Retinal pigment epithelial cell (primary cell): ENCODE measurements around the gene ZDHHC7.

ENCODE experiments used
- DNase-seq: peaks from one replicate; pipeline ENCODE4 v3.0.0-alpha.2; 2010; ENCODE audit warnings: low read depth
- H3K4me3 ChIP-seq: 2 replicates; pipeline ENCODE4 v1.5.1; 2011; ENCODE audit warnings: mild to moderate bottlenecking, low read length, control low read depth, moderate library complexity
- CTCF ChIP-seq: conservative IDR thresholded peaks from 2 replicates; pipeline ENCODE4 v1.5.1; 2011; ENCODE audit warnings: low read depth, low read length, control low read depth, inconsistent platforms

The ZDHHC7 gene

DNA sequence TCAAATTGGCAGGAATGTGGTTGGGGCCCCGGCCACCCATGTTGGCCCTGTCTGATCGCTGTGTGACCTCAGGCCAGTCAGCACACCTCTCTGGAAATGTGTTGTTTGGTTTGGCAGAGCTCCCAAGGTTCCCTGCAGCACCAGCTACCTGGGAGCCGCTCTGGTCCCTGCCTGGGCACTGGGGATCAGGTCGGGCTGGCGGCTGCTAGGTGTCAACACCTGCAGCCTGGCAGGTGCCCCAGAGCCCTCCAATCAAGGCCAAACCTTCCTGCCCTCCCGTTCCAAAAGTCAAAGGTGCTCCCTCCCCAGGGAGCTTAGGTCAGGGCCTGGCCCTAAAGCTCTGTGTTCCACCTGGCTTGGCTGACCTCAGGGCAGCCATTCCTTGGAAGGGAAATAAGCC lies 55.9 kb downstream of the ZDHHC7 start:
- no peak for DNase-seq
- TF ChIP-seq CTCF = no peak
- no peak overlapping the region for H3K4me3 ChIP-seq

DNA sequence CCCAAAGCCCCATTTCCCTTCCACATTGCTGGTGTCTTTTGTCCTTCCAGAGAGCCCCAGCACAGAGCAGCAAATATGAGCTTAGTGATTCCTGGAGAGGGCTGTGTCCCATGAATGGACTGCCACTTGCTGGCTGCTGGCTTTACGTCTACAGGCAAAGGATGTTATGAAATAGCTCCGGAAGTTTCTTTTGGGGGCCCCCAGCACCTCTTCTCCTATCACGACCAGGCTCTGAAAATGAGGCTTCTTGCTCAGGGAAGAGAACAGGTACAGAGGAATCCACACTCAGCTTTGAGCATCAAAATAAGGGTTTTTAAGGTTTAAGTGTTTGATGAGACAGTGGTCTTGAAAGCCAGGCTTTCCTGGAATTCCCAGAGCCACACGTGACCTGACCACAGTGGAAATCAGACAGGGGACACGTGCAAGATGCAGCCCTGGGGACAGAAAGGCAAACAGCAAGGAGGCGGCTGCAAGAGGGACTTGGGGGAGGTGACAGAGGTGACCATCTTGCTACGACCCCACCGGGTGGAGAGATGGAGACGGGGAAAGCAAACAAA lies 58.1 kb downstream of the ZDHHC7 start:
- H3K4me3 ChIP-seq = no peak overlapping the region
- no peak for TF ChIP-seq CTCF
- DNase-seq = no peak

GRCh38 chr16:84952335-84953189 lies 58.8 kb downstream of the ZDHHC7 start:
- peak; percentile 87 for TF ChIP-seq CTCF
- H3K4me3 ChIP-seq = no peak overlapping the region
- DNase-seq = peak; percentile 55

DNA sequence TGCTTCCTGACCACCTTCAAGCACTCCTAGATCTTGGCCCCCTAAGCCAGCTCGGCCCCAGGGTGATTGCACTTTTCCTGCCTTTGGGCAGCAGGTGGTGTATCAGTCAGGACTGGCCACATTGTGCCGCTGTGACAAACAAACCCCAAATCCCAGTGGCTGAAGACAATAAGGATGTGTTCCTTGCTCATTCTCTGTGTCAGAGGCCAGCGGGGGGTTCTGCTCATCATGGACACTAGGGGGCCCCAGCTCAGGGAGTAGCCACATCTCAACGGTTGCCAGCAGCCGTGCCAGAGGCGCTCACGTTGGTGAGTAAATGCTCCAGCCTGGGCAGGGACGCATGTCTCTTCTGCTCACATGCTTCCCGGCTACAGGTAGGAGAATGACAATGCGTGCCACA lies 60.4 kb downstream of the ZDHHC7 start:
- no peak overlapping the region for H3K4me3 ChIP-seq
- DNase-seq = no peak
- TF ChIP-seq CTCF = peak; percentile 30

- TF ChIP-seq CTCF = no peak
- H3K4me3 ChIP-seq = no peak overlapping the region
Observed at GRCh38 chr16:84949772-84950436, 61.4 kb downstream of the ZDHHC7 start.

DNA sequence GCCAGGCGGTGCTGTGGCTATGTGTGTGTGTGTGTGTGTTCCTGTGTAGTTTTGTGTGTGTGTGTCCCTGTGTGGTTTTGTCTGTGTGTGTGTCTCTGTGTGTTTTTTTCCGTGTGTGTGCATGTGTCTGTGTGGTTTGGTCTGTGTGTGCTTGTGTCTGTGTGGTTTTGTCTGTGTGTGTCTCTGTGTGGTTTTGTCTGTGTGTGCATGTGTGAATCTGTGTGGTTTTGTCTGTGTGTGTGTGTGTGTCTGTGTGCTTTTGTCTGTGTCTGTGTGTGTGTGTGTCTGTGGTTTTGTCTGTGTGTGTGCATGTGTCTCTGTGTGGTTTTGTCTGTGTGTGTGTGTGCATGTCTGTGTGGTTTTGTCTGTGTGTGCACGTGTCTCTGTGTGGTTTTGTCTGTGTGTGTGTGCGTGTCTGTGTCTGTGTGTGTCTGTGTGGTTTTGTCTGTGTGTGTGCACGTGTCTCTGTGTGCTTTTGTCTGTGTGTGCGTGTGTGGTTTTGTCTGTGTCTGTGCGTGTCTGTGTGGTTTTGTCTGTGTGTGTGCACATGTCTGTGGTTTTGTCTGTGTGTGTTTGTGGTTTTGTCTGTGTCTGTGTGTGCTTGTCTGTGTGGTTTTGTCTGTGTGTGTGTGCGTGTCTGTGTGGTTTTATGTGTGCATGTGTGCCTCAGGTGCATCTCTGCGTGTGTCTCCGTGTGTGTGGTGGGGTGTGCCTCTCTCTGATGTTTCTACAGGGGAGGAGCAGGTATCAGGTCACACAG lies 62.3 kb downstream of the ZDHHC7 start:
- H3K4me3 ChIP-seq = no peak overlapping the region
- TF ChIP-seq CTCF = no peak
- DNase-seq = no peak

More at GRCh38 chr16:84949772-84950436, 61.4 kb downstream of the ZDHHC7 start:
- DNase-seq = no peak
